GM12891 (cell line): ENCODE results near the gene TMPRSS4.

ENCODE experiments used
- PAX5 ChIP-seq: IDR thresholded peaks from 2 replicates; pipeline ENCODE4 v1.6.1; 2011; ENCODE audit warnings: low read length, moderate library complexity, mild to moderate bottlenecking; ENCODE audit not compliant: insufficient read depth, severe bottlenecking
- POLR2A ChIP-seq: IDR thresholded peaks from 2 replicates; pipeline ENCODE4 v1.6.1; 2011; ENCODE audit warnings: low read depth, low read length, control low read depth
- POLR2AphosphoS5 ChIP-seq: IDR thresholded peaks from 2 replicates; pipeline ENCODE4 v1.6.1; 2011; ENCODE audit warnings: low read depth, low read length, control low read depth
- SPI1 ChIP-seq: IDR thresholded peaks from 2 replicates; pipeline ENCODE4 v1.6.1; 2011; ENCODE audit warnings: low read depth, low read length, control low read depth
- TAF1 ChIP-seq: IDR thresholded peaks from 2 replicates; pipeline ENCODE4 v1.6.1; 2011; ENCODE audit warnings: low read depth, low read length, control low read depth

- TF ChIP-seq POLR2A (no peak), POLR2AphosphoS5 (no peak), TAF1 (no peak), PAX5 (no peak), SPI1 (no peak)
Observed at GRCh38 chr11:118060869-118061268, 16.0 kb upstream of the TMPRSS4 start.
